ENCODE data around the gene SAP30BP.

Gene SAP30BP

GRCh38 chr17:75683583-75683982, 16.4 kb downstream of the SAP30BP start:
- no peak overlapping the region for H3K4me3 ChIP-seq (ENCODE audit: low read depth, low read length)
- in situ Hi-C loops (cut with HindIII; ENCODE audit: low sequenced_read_pairs): no loop called here
- peak; percentile 69 for DNase-seq (ENCODE audit: low read depth, low spot score)
- TF ChIP-seq, protein P1, sequence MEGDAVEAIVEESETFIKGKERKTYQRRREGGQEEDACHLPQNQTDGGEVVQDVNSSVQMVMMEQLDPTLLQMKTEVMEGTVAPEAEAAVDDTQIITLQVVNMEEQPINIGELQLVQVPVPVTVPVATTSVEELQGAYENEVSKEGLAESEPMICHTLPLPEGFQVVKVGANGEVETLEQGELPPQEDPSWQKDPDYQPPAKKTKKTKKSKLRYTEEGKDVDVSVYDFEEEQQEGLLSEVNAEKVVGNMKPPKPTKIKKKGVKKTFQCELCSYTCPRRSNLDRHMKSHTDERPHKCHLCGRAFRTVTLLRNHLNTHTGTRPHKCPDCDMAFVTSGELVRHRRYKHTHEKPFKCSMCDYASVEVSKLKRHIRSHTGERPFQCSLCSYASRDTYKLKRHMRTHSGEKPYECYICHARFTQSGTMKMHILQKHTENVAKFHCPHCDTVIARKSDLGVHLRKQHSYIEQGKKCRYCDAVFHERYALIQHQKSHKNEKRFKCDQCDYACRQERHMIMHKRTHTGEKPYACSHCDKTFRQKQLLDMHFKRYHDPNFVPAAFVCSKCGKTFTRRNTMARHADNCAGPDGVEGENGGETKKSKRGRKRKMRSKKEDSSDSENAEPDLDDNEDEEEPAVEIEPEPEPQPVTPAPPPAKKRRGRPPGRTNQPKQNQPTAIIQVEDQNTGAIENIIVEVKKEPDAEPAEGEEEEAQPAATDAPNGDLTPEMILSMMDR (IDR thresholded peaks at IDR 0.05; ENCODE audit: low read depth, low read length): no peak

DNA sequence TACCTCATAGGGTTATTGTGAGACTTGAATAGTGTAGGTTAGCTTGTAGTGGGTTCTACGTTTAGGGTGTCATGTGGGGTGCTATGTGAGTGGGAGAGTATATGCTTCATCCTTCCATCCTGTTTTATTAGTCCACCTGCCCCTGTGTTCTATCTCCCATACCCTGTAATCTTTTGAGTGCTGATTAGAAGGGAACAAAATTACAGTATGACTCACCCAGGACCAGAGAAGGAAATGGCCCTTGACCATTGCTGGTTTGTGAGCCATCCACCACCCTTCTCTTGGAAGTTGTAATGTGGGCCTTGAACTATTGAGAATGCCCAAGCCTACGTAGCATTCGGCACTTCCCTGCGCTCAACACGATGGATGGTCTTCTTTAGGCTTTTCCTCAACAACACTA, 17.1 kb downstream of the SAP30BP start:
- H3K4me3 ChIP-seq (ENCODE audit: low read depth, low read length): no peak overlapping the region
- TF ChIP-seq, protein P1 (IDR thresholded peaks at IDR 0.05; ENCODE audit: low read depth, low read length): no peak
- in situ Hi-C loops (cut with HindIII; ENCODE audit: low sequenced_read_pairs): no loop called here
- peak; percentile 39 for DNase-seq (ENCODE audit: low read depth, low spot score)

DNA sequence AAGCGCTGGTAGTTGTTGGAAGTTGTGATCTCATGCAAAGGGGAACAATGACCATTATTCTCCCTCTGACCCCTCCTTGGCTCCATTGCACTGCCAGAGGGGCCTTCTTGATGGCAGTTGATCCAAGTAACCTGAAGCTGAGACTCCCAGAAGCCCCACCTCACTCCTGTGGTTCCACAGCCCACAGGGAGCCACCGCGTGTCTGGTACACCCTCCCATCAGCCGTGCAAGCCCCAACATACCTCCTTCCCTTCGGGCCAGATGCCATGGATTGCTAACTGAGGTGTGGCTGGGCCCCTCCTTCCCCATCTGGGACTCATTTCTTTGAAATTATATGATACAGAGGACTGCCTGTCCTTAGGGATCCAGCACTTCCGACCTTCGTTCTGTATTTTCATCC, 17.8 kb downstream of the SAP30BP start:
- in situ Hi-C loops (cut with HindIII; ENCODE audit: low sequenced_read_pairs): no loop called here
- DNase-seq (ENCODE audit: low read depth, low spot score): peak; percentile 76
- no peak overlapping the region for H3K4me3 ChIP-seq (ENCODE audit: low read depth, low read length)
- TF ChIP-seq, protein P1 (IDR thresholded peaks at IDR 0.05; ENCODE audit: low read depth, low read length): no peak

GRCh38 chr17:75685499-75685898, 18.4 kb downstream of the SAP30BP start:
- TF ChIP-seq, protein P1 (IDR thresholded peaks at IDR 0.05; ENCODE audit: low read depth, low read length): no peak
- in situ Hi-C loops (cut with HindIII; ENCODE audit: low sequenced_read_pairs): no loop called here
- no peak overlapping the region for H3K4me3 ChIP-seq (ENCODE audit: low read depth, low read length)
- no peak for DNase-seq (ENCODE audit: low read depth, low spot score)

GRCh38 chr17:75688209-75688825, 21.2 kb downstream of the SAP30BP start:
- TF ChIP-seq, protein P1 (IDR thresholded peaks at IDR 0.05; ENCODE audit: low read depth, low read length): no peak
- DNase-seq (ENCODE audit: low read depth, low spot score): no peak
- no peak overlapping the region for H3K4me3 ChIP-seq (ENCODE audit: low read depth, low read length)
- in situ Hi-C loops (cut with HindIII; ENCODE audit: low sequenced_read_pairs): no loop called here

DNA sequence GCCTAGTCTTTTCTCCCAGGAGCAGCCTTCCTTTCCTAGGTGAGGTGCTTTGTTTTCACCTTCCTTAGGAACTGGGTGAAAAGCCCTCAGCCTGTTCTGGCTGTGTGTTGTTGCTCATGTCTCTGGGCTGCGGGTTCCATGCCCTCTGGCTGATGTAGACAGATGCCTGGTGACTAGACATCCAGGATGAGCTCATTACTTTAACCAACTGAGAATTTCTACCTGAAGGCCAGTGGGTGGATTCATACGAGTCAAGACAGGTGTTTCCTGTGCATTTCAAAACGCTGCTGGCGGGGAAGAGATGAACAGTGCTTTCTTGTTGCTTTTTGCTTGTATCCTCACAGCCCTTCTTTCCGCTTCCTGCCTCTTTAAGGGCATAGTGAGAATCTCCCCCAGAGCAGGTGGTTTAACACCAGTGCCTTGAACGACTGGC, 22.3 kb downstream of the SAP30BP start:
- in situ Hi-C loops (cut with HindIII; ENCODE audit: low sequenced_read_pairs): no loop called here
- H3K4me3 ChIP-seq (ENCODE audit: low read depth, low read length): no peak overlapping the region
- TF ChIP-seq, protein P1 (IDR thresholded peaks at IDR 0.05; ENCODE audit: low read depth, low read length): no peak
- DNase-seq (ENCODE audit: low read depth, low spot score): no peak
